K562 (cell line): ENCODE results near the gene HSF5. TPM values are rescaled to one million over a fixed set of nuclear protein-coding genes. Genes with fewer than 3 reads are reported as not detected.

ENCODE experiments used
- DIDO1 ChIP-seq: fragments of 450-650 bp; IDR thresholded peaks from 2 replicates; pipeline ENCODE4 v1.6.1; 2016; ENCODE audit warnings: low read depth, missing biosample characterization, missing genetic modification characterization
- EHMT2 ChIP-seq: fragments of 450-650 bp; IDR thresholded peaks from 2 replicates; pipeline ENCODE4 v1.6.1; 2018; ENCODE audit warnings: antibody characterized with exemption
- FOXK2 ChIP-seq, 2 experiments: fragments of 450-650 bp; IDR thresholded peaks in 1 of 2; conservative IDR thresholded peaks in 1 of 2; 2 replicates each; pipeline ENCODE4 v1.6.1; 2016; ENCODE audit warnings: low read depth in 2 of 2, mild to moderate bottlenecking in 1 of 2
- KHSRP ChIP-seq: fragments of 450-650 bp; IDR thresholded peaks from 2 replicates; pipeline ENCODE4 v1.6.1; 2017
- LEF1 ChIP-seq: fragments of 450-650 bp; IDR thresholded peaks from 2 replicates; pipeline ENCODE4 v1.6.1; 2016; ENCODE audit warnings: mild to moderate bottlenecking
- NCOA1 ChIP-seq: fragments of 450-650 bp; IDR thresholded peaks from 2 replicates; pipeline ENCODE4 v1.6.1; 2016; ENCODE audit warnings: low read depth
- PCBP1 ChIP-seq: fragments of 200-400 bp; formaldehyde crosslinking; IDR thresholded peaks from 2 replicates; pipeline ENCODE4 v1.6.1; 2018; ENCODE audit warnings: mild to moderate bottlenecking, low read depth, low read length; ENCODE audit not compliant: poor library complexity, severe bottlenecking
- POLR3A ChIP-seq: IDR thresholded peaks from 2 replicates; pipeline ENCODE4 v1.6.1; 2011; ENCODE audit warnings: borderline replicate concordance, mild to moderate bottlenecking, moderate library complexity; ENCODE audit not compliant: insufficient read length, insufficient read depth; ENCODE audit errors: extremely low read depth
- PURB ChIP-seq: sonication (generic); formaldehyde crosslinking; IDR thresholded peaks from 2 replicates; pipeline ENCODE4 v1.9.0; 2021; ENCODE audit warnings: low read depth, mild to moderate bottlenecking, missing genetic modification reagents
- PYGO2 ChIP-seq: fragments of 450-650 bp; IDR thresholded peaks from 2 replicates; pipeline ENCODE4 v1.6.1; 2016; ENCODE audit warnings: mild to moderate bottlenecking, missing genetic modification characterization, moderate library complexity, missing compliant biosample characterization
- SETDB1 ChIP-seq: IDR thresholded peaks from one replicate; pipeline ENCODE4 v1.6.1; 2012; ENCODE audit warnings: low read length, control low read depth, inconsistent platforms
- SMAD1 ChIP-seq: fragments of 150-350 bp; IDR thresholded peaks from 2 replicates; pipeline ENCODE4 v1.6.1; 2014; ENCODE audit warnings: low read length, low read depth; ENCODE audit not compliant: partially characterized antibody
- SPI1 ChIP-seq: IDR thresholded peaks from 2 replicates; pipeline ENCODE4 v1.6.1; 2011; ENCODE audit warnings: low read depth, low read length, control low read depth, borderline replicate concordance
- SRSF3 ChIP-seq: fragments of 200-400 bp; formaldehyde crosslinking; IDR thresholded peaks from 2 replicates; pipeline ENCODE4 v1.6.1; 2016; ENCODE audit warnings: mild to moderate bottlenecking, low read length, moderate library complexity; ENCODE audit not compliant: insufficient read depth
- polyA plus RNA-seq, 8 experiments: library from polyadenylated mRNA; depleted of rRNA in 4 of 8; stranded (reverse) in 5 of 8; unstranded in 3 of 8; fragments of >200 nt; fragmentation: Nextera tagmentation in 2 of 8; fragmentation: Illumina TruSeq in 1 of 8; extraction: Ambion mirVana in 2 of 8; extraction: Trizol in 1 of 8; gene quantifications; 2 replicates each; pipeline versions ENCODE4 v1.2.1 to v1.2.3, GENCODE V29; 2011 to 2014; ENCODE audit warnings: inconsistent platforms in 1 of 8, missing spikeins in 1 of 8
- total RNA-seq, 7 experiments: library from RNA; depleted of rRNA in 6 of 7; stranded (reverse); fragments of >200 nt in 6 of 7; fragmentation: Illumina TruSeq in 2 of 7; extraction: Trizol in 2 of 7; gene quantifications; 2 replicates each; pipeline versions ENCODE4 v1.2.1 to v1.2.3, GENCODE V29; 2011 to 2021; ENCODE audit warnings: low replicate concordance in 1 of 7
- TF ChIP-seq, protein P1 (sequence below): fragments of 250-450 bp; sonication (Bioruptor Pico); IDR thresholded peaks from 2 replicates; pipeline ENCODE4 v1.8.0; 2021; ENCODE audit warnings: mild to moderate bottlenecking, moderate library complexity
- TF ChIP-seq, protein P2 (sequence below), 2 experiments: fragments of 450-650 bp; conservative IDR thresholded peaks; 2 replicates each; pipeline ENCODE4 v1.6.1; 2017; ENCODE audit warnings: mild to moderate bottlenecking in 2 of 2, moderate library complexity in 2 of 2
- TF ChIP-seq, protein P3 (sequence below): fragments of 250-450 bp; sonication (Bioruptor Pico); IDR thresholded peaks from 2 replicates; pipeline ENCODE4 v1.5.1; 2021; ENCODE audit warnings: mild to moderate bottlenecking
- TF ChIP-seq, protein P4 (sequence below), 2 experiments: fragments of 200-800 bp in 1 of 2; sonication (Bioruptor generic) in 1 of 2; sonication (generic) in 1 of 2; formaldehyde crosslinking in 1 of 2; IDR thresholded peaks in 1 of 2; conservative IDR thresholded peaks in 1 of 2; 2 replicates each; pipeline versions ENCODE4 v1.5.0 to v1.6.1; 2016 to 2020; ENCODE audit warnings: missing compliant biosample characterization in 1 of 2, missing genetic modification characterization in 1 of 2, missing genetic modification reagents in 1 of 2
- TF ChIP-seq, protein P5 (sequence below): fragments of 250-450 bp; sonication (Bioruptor Pico); IDR thresholded peaks from 2 replicates; pipeline ENCODE4 v1.5.0; 2022; ENCODE audit warnings: mild to moderate bottlenecking

Gene HSF5
- total and polyA plus RNA-seq, 9 of the 15 experiments (the other 6 are each of a cell fraction or from before 2014, with no cell fraction given): 0.04 TPM; not detected in 8

DNA sequence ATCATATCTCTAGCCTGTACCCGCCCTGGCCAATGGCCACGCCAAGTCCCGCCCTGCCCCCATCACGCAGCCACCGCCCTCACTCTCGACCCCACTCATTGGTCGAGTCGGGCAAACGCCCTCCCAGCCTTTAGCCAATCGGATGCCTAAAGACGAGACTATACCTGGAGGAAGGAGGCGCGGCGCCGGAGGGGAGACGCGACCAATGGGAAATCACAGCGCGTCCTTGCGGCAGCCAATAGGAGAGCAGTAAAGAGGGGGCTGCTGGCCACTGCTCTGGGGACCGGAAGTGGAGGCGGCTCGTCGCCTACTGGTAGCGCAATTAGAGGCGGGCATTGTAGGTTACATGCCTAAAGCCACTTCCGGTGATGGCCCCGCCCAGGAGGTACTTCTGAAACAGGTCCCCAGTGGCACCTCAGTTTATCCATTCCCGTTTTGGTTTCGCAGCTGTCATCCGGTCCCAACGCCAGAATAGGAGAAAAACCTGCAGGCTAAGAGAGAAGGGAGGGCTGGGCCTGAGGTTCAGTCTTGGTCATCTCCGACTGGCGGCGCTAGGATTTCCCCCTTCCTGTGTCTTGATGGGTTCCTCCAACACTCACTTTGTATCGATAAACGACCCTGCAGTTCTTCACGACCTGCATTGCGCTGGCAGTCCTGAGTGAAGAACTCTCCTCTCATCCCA lies 29.9 kb upstream of the HSF5 start (continued):
- TF ChIP-seq, protein P1, sequence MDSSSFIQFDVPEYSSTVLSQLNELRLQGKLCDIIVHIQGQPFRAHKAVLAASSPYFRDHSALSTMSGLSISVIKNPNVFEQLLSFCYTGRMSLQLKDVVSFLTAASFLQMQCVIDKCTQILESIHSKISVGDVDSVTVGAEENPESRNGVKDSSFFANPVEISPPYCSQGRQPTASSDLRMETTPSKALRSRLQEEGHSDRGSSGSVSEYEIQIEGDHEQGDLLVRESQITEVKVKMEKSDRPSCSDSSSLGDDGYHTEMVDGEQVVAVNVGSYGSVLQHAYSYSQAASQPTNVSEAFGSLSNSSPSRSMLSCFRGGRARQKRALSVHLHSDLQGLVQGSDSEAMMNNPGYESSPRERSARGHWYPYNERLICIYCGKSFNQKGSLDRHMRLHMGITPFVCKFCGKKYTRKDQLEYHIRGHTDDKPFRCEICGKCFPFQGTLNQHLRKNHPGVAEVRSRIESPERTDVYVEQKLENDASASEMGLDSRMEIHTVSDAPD (CRISPR knock-in tag): no peak
- no peak for TF ChIP-seq POLR3A
- TF ChIP-seq, protein P2, sequence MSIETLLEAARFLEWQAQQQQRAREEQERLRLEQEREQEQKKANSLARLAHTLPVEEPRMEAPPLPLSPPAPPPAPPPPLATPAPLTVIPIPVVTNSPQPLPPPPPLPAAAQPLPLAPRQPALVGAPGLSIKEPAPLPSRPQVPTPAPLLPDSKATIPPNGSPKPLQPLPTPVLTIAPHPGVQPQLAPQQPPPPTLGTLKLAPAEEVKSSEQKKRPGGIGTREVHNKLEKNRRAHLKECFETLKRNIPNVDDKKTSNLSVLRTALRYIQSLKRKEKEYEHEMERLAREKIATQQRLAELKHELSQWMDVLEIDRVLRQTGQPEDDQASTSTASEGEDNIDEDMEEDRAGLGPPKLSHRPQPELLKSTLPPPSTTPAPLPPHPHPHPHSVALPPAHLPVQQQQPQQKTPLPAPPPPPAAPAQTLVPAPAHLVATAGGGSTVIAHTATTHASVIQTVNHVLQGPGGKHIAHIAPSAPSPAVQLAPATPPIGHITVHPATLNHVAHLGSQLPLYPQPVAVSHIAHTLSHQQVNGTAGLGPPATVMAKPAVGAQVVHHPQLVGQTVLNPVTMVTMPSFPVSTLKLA (conservative IDR thresholded peaks at IDR 0.05): peak; percentile 82 to 90
- TF ChIP-seq PYGO2 (tag): no peak
- peak; percentile 94 for TF ChIP-seq NCOA1
- peak; percentile 76 to 78; a peak in 3 of 4 replicates for TF ChIP-seq FOXK2 (conservative IDR thresholded peaks at IDR 0.05 in 1 of 2, IDR thresholded peaks at IDR 0.05 in 1 of 2; ENCODE audit: low read depth in 2 of 2)
- no peak for TF ChIP-seq SETDB1
- TF ChIP-seq, protein P3, sequence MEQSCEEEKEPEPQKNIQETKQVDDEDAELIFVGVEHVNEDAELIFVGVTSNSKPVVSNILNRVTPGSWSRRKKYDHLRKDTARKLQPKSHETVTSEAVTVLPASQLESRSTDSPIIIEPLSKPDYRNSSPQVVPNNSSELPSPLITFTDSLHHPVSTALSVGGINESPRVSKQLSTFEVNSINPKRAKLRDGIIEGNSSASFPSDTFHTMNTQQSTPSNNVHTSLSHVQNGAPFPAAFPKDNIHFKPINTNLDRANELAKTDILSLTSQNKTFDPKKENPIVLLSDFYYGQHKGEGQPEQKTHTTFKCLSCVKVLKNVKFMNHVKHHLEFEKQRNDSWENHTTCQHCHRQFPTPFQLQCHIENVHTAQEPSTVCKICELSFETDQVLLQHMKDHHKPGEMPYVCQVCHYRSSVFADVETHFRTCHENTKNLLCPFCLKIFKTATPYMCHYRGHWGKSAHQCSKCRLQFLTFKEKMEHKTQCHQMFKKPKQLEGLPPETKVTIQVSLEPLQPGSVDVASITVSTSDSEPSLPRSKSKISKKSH: no peak
- no peak for TF ChIP-seq PURB (CRISPR knock-in tag)
- TF ChIP-seq EHMT2: peak; percentile 7; the same call in 1 of the 2 replicates
- TF ChIP-seq, protein P4, sequence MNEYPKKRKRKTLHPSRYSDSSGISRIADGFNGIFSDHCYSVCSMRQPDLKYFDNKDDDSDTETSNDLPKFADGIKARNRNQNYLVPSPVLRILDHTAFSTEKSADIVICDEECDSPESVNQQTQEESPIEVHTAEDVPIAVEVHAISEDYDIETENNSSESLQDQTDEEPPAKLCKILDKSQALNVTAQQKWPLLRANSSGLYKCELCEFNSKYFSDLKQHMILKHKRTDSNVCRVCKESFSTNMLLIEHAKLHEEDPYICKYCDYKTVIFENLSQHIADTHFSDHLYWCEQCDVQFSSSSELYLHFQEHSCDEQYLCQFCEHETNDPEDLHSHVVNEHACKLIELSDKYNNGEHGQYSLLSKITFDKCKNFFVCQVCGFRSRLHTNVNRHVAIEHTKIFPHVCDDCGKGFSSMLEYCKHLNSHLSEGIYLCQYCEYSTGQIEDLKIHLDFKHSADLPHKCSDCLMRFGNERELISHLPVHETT (CRISPR knock-in tag; conservative IDR thresholded peaks at IDR 0.05 in 1 of 2, IDR thresholded peaks at IDR 0.05 in 1 of 2): 0 out of 4 replicates have a peak, but pooled peaks of 1 of the 2 experiments have one; percentile 52
- 0 out of 2 replicates have a peak, but pooled peaks have one; percentile 28 for TF ChIP-seq SPI1
- no peak for TF ChIP-seq KHSRP
- TF ChIP-seq SRSF3: no peak
- peak; percentile 84; the same call in 1 of the 2 replicates for TF ChIP-seq DIDO1 (tag)
- TF ChIP-seq, protein P5, sequence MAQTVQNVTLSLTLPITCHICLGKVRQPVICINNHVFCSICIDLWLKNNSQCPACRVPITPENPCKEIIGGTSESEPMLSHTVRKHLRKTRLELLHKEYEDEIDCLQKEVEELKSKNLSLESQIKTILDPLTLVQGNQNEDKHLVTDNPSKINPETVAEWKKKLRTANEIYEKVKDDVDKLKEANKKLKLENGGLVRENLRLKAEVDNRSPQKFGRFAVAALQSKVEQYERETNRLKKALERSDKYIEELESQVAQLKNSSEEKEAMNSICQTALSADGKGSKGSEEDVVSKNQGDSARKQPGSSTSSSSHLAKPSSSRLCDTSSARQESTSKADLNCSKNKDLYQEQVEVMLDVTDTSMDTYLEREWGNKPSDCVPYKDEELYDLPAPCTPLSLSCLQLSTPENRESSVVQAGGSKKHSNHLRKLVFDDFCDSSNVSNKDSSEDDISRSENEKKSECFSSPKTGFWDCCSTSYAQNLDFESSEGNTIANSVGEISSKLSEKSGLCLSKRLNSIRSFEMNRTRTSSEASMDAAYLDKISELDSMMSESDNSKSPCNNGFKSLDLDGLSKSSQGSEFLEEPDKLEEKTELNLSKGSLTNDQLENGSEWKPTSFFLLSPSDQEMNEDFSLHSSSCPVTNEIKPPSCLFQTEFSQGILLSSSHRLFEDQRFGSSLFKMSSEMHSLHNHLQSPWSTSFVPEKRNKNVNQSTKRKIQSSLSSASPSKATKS: no peak
- TF ChIP-seq PCBP1: peak; percentile 5
- TF ChIP-seq LEF1: no peak
- no peak for TF ChIP-seq SMAD1
